ENCODE measurements around the gene CDH3.

The CDH3 gene

DNA sequence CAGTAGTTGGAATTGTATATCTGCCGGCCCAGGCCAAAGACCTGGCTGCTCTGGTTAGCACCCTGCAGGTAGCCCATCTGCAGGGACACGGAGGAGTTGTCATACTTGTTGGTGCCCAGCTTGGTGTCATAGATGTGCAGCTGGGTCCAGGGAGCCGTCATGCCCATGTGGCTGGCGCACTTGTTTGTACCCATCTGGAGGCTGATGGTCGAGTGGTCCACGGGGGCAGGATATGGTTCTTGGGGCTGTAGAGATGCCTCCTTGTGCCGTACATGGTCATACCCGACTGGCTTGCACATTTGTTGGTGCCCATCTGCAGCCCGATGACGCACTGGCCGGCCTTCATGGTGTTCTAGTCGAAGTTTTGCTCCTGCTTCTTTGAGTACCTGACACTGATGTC is 6.0 kb downstream of the CDH3 start:
- DNase-seq (ENCODE audit: low read depth in 2 of 2): no peak

DNA sequence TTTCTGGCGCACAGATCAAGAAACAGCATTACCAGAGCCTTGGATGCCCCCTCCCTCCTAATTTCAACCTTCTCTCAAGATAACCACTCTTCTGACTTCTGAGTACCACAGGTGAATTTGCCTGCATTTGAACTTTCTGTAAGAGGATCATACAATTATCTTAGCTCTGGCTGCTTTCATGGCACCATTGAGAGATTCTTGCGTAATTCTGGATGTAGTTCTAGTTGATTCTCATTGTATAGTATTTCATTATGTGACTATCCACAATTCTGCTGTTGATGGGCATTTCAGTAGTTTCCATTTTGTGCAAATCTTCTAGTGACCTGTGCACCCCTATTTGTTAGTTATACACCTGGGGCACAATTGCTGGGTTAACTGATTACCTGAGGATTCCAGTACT is 7.5 kb downstream of the CDH3 start:
- no peak for DNase-seq (ENCODE audit: low read depth in 2 of 2)

GRCh38 chr16:68655806-68656205 is 10.7 kb downstream of the CDH3 start:
- DNase-seq (ENCODE audit: low read depth in 2 of 2): no peak

DNA sequence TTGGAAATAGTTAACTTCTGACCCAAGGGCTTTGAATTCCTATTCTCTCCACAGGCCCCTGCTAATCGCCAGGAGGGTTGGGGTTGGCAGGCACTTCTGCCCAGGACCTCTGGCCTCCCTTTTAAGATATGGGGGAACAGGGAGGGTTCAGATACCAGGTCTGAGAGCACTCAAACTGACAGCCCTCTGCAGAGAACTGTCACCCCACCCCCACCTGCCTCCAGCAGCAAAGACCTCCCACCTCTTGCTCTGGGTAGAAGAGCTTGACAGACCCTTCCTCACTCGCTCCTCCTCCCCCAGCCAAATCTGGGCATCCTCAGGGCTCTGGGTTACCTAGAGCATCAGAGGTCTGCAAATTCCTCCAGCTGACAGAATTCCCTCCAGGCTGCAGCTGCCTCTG is 11.6 kb downstream of the CDH3 start:
- DNase-seq (ENCODE audit: low read depth in 2 of 2): no peak

DNA sequence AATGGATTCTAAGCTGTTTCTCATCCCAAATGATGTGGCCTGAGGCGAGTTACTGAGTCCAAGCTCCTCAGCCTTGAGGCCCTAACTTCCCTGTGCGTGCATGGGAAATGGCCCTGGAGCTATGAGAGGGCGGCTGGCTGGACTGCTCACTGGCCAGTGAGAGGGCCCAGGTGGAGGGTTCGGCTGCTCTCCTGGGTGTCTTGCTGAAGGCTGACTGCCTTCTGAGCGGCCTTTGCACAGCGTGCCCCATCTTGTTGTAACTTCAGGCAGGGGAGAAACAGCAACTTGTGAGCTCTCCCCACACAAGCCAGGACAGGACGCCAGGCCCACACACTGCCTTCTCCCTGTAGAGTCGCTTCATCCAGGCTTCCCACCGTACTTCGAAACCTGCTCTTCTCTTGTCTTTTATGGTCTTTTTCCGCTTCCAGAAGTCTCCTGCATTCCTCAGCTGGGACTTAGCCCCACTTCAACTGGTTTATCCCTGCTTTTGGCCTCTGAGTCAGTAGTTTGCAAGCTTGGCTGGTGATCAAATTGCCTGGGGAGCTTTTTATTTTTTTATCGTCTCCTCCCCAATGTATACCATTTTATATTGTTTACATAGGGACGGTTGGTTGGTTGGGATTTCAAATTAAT is 13.3 kb downstream of the CDH3 start:
- DNase-seq (ENCODE audit: low read depth in 2 of 2): no peak

DNA sequence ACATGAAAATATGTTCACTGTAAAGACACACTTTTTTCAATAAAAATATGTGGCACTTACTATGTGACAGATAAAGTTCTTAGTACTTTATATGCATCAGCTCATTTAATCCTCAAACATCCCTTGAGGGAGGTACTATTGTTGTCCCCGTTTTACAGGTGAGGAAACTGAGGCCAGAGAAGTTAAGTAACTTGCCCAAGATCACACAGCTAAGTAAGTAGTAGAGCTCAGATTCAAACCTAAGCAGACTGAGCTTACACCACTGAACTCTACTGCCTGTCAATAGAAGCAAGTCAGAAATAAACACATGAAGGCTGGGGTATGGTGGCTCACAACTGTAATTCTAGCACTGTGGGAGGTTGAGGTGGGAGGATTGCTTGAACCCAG is 13.9 kb downstream of the CDH3 start:
- no peak for DNase-seq (ENCODE audit: low read depth in 2 of 2)

GRCh38 chr16:68659412-68660358 is 14.6 kb downstream of the CDH3 start:
- DNase-seq (ENCODE audit: low read depth in 2 of 2): no peak

GRCh38 chr16:68660359-68660795 is 15.3 kb downstream of the CDH3 start:
- DNase-seq (ENCODE audit: low read depth in 2 of 2): no peak

DNA sequence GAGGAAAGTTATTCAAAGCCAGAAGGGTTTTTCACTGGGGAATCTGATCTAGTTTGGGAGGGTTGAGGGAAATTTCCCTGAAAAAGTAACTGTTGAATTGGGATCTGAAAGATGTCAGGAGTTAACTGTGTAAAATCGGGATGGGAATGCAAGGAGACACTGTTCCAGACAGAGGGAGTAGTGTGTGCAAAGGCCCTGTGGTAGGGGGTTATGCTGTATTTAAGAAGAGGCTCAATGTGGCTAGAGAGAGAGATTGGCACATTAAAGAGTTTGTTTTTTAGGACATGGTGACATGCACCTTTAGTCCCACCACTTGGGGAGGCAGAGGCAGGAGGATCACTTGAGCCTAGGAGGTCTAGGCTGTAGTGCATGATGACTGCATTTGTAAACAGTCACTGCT is 16.9 kb downstream of the CDH3 start:
- DNase-seq (ENCODE audit: low read depth in 2 of 2): no peak

- DNase-seq (ENCODE audit: low read depth in 2 of 2): no peak
Measured at GRCh38 chr16:68664297-68664696, 19.2 kb downstream of the CDH3 start.

GRCh38 chr16:68665501-68665900 is 20.4 kb downstream of the CDH3 start:
- no peak for DNase-seq (ENCODE audit: low read depth in 2 of 2)

GRCh38 chr16:68668266-68668665 is 23.2 kb downstream of the CDH3 start:
- DNase-seq (ENCODE audit: low read depth in 2 of 2): no peak

- no peak for DNase-seq (ENCODE audit: low read depth in 2 of 2)
Measured at GRCh38 chr16:68676113-68676860, 31.2 kb downstream of the CDH3 start.

DNA sequence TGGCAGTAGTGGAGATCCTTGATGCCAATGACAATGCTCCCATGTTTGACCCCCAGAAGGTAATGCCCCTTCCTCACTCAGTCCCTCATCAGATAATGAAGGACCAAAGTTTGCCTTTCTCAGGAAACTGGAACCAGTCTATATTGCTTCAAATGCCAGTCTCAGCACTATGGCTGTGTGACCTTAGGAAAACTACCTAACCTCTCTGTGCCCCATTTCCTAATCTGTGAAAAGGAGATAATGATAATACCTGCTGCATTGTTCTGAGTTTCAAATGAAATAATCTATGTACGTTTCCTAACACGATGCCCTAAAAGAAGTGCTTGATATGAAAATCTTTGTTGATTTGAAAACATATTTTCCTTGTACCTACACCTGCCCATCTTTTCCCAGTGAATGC is 35.9 kb downstream of the CDH3 start:
- DNase-seq (ENCODE audit: low read depth in 2 of 2): no peak

DNA sequence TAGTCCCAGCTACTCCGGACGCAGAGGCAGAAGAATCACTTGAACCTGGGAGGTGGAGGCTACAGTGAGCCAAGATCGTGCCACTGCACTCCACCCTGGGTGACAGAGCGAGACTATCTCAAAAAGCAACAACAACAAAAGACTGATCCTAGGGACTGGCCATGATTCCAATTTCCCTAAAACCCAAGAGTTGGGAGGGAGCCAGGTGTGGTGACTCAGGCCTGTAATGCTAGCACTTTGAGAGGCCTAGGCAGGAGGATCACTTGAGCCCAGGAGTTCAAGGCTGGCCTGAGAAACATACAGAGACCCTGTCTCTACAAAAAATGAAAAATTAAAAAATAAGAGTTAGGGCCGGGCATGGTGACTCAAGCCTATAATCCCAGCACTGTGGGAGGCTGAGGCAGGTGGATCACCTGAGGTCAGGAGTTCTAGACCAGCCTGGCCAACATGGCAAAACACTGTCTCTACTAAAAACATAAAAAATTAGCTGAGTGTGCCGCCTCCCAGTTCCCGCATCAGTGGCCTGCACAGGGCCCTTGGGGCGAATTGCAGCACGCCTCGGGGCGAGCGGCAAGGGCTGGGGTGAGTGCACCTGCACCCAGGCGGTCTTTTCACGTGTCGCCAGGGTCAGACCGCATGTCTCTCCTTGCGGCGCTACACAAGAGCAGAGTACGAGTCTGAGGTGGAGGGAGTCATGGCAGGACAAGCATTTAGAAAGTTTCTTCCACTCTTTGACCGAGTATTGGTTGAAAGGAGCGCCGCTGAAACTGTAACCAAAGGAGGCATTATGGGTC is 40.8 kb downstream of the CDH3 start:
- no peak for DNase-seq (ENCODE audit: low read depth in 2 of 2)

DNA sequence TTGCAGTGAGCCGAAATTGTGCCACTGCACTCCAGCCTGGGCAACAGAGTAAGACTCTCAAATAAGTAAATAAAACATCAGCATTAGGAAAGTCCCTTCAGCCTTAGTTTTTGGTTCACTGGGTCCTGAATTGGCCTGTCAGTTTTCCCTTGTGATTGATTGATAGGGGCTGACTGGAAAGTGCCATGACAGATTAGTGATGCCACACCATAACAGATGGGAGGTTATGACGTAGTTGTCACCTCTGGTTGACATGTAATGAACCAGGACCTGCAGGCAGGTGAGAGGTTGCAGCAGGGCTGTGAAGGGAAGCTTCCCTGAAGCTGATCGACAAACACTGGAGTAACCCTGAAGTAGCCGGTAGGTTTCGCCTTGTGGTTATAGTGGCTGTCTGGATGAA is 41.8 kb downstream of the CDH3 start:
- no peak for DNase-seq (ENCODE audit: low read depth in 2 of 2)

GRCh38 chr16:68689921-68690320 is 44.8 kb downstream of the CDH3 start:
- DNase-seq (ENCODE audit: low read depth in 2 of 2): no peak

GRCh38 chr16:68695575-68695974 is 50.5 kb downstream of the CDH3 start:
- DNase-seq (ENCODE audit: low read depth in 2 of 2): no peak

- no peak for DNase-seq (ENCODE audit: low read depth in 2 of 2)
Measured at GRCh38 chr16:68696514-68696913, 51.4 kb downstream of the CDH3 start.

DNA sequence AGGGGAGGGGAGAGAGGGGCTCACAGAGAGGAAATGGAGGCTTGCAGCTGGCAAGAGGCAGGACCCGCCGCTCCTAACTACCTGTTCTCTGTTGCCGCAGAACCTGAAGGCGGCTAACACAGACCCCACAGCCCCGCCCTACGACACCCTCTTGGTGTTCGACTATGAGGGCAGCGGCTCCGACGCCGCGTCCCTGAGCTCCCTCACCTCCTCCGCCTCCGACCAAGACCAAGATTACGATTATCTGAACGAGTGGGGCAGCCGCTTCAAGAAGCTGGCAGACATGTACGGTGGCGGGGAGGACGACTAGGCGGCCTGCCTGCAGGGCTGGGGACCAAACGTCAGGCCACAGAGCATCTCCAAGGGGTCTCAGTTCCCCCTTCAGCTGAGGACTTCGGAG is 53.0 kb downstream of the CDH3 start:
- DNase-seq (ENCODE audit: low read depth in 2 of 2): no peak

DNA sequence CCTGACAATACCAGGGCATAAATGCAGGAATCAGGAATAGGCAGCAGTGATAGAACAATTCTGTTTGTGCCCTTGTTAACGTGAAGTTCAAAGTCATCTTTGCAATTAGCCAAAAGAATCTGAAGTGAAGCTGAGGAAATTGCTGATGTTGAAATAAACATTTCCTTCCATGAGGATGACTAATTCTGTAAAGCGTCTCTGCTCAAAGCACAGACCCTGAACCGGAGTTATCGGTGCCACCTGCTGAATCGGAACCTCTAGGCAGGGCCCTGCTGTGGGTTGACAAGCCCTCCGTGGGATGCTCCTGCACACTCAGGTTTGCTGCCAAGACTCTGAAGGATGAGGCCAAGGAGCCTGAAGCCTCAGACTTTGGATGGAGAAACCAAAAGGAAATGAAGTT is 55.0 kb downstream of the CDH3 start:
- DNase-seq (ENCODE audit: low read depth in 2 of 2): no peak

DNA sequence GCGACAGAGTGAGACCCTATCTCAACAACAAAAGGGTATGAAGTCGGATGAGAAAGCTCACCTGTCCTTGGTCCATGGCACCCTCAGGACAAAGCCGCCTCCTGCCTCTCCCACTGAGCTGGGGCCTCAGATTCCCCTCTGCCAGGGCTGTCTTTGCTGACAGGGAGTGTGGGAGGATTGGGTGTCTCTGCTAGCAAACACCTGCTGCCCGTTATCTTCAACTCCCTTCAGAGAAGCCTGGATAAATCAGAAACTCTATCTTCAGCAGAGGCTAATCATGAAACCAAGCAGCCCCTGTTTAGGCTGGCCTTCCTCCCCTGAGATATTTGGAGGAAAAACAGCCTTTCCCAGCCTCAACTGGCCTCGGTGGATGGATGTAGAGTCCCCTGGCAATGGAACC is 55.7 kb downstream of the CDH3 start:
- no peak for DNase-seq (ENCODE audit: low read depth in 2 of 2)

Measured in stimulated activated CD8-positive, alpha-beta memory T cell treated with anti-CD3 and anti-CD28 coated beads, Interleukin-7, amount 100 ng/mL, for 4 hours (primary cell).